Activated B cell treated with CpG ODN at 0.5 μM for 24 hours (primary cell): ENCODE data around the gene PELI2. TPM values are rescaled to one million over a fixed set of nuclear protein-coding genes. Genes with fewer than 3 reads are reported as not detected.

Experiments
- ATAC-seq: fragments of 200-7000 bp; cut with Tn5 transposase; one replicate; pipeline ENCODE4 v1.10.0; 2021; ENCODE audit warnings: low read depth, mild to moderate bottlenecking, moderate library complexity
- CTCF ChIA-PET: fragments of 350-600 bp; sonication (Branson Sonifier 250); formaldehyde crosslinking; loops from one replicate; lab custom pipeline; 2021; ENCODE audit warnings: antibody characterized with exemption; lab: Charles Lee
- POLR2A ChIA-PET: fragments of 350-600 bp; sonication (Branson Sonifier 250); formaldehyde crosslinking; loops from one replicate; lab custom pipeline; 2021; ENCODE audit warnings: antibody characterized with exemption; lab: Charles Lee
- DNase-seq: peaks from one replicate; pipeline ENCODE4 v3.0.0; 2022
- H3K27ac Mint-ChIP-seq: one replicate; pipeline ENCODE4 v1.8.0; 2020; ENCODE audit warnings: mixed read lengths
- H3K27me3 Mint-ChIP-seq: one replicate; pipeline ENCODE4 v1.8.0; 2021; ENCODE audit warnings: mixed read lengths
- H3K36me3 Mint-ChIP-seq: one replicate; pipeline ENCODE4 v1.8.0; 2021; ENCODE audit warnings: low read depth, mixed read lengths
- H3K4me1 Mint-ChIP-seq: one replicate; pipeline ENCODE4 v1.8.0; 2021; ENCODE audit warnings: mixed read lengths
- H3K4me3 Mint-ChIP-seq: one replicate; pipeline ENCODE4 v1.8.0; 2020; ENCODE audit warnings: mild to moderate bottlenecking, mixed read lengths
- H3K9me3 Mint-ChIP-seq: one replicate; pipeline ENCODE4 v1.8.0; 2020; ENCODE audit warnings: mixed read lengths
- CTCF ChIP-seq: fragments of 200-600 bp; IDR thresholded peaks from one replicate; pipeline ENCODE4 v1.8.0; 2022; ENCODE audit warnings: antibody characterized with exemption, mild to moderate bottlenecking
- intact Hi-C: fragments of 100-400 bp; cut with micrococcal nuclease; formaldehyde crosslinking; loops from one replicate; pipeline ENCODE4 v1.15.1; 2024
- total RNA-seq: library from RNA; stranded (reverse); gene quantifications from 2 replicates; pipeline ENCODE4 v1.2.3, GENCODE V29; 2022

PELI2 gene
- total RNA-seq, 1 donor from 2014 or later, result 6.1 TPM

GRCh38 chr14:56182410-56182809, 64.2 kb downstream of the PELI2 start:
- H3K27ac Mint-ChIP-seq, result no peak overlapping the region
- intact Hi-C loops, result no loop called here
- no peak for TF ChIP-seq CTCF
- no peaks in the 10 kb centered on the region for H3K27me3 Mint-ChIP-seq
- peaks cover 11% of the 10 kb centered on the region for H3K4me1 Mint-ChIP-seq
- ChIA-PET POLR2A (no interaction called here), CTCF (no interaction called here)
- DNase-seq (no peak), ATAC-seq (no peak)
- no peak overlapping the region for H3K4me3 Mint-ChIP-seq
- peaks cover 15% of the 10 kb centered on the region for H3K36me3 Mint-ChIP-seq
- no peaks in the 10 kb centered on the region for H3K9me3 Mint-ChIP-seq

- ATAC-seq (no peak), DNase-seq (no peak)
- intact Hi-C loops, result no loop called here
- Mint-ChIP-seq H3K27me3 (no peaks in the 10 kb centered on the region), H3K36me3 (peaks cover 12% of the 10 kb centered on the region), H3K27ac (no peak overlapping the region), H3K9me3 (no peaks in the 10 kb centered on the region), H3K4me3 (no peak overlapping the region), H3K4me1 (peaks cover 10% of the 10 kb centered on the region)
- no peak for TF ChIP-seq CTCF
- ChIA-PET POLR2A (no interaction called here), CTCF (no interaction called here)
Measured at GRCh38 chr14:56183631-56184157, 65.5 kb downstream of the PELI2 start.

- intact Hi-C loops, result no loop called here
- CTCF ChIA-PET, result no interaction called here
- no peaks in the 10 kb centered on the region for H3K9me3 Mint-ChIP-seq
Measured at GRCh38 chr14:56185992-56186391, 67.8 kb downstream of the PELI2 start.

GRCh38 chr14:56187736-56188135, 69.5 kb downstream of the PELI2 start:
- intact Hi-C loops, result no loop called here
- no peaks in the 10 kb centered on the region for H3K4me1 Mint-ChIP-seq
- no peak for TF ChIP-seq CTCF
- CTCF ChIA-PET, result no interaction called here
- ATAC-seq (no peak), DNase-seq (no peak)
- no peak overlapping the region for H3K4me3 Mint-ChIP-seq
- no peak overlapping the region for H3K27ac Mint-ChIP-seq
- no peaks in the 10 kb centered on the region for H3K27me3 Mint-ChIP-seq
- H3K9me3 Mint-ChIP-seq, result no peaks in the 10 kb centered on the region
- H3K36me3 Mint-ChIP-seq, result no peaks in the 10 kb centered on the region
- POLR2A ChIA-PET, result no interaction called here

More at GRCh38 chr14:56185992-56186391, 67.8 kb downstream of the PELI2 start:
- ATAC-seq (no peak), DNase-seq (no peak)
- H3K4me3 Mint-ChIP-seq, result no peak overlapping the region
- H3K27me3 Mint-ChIP-seq, result no peaks in the 10 kb centered on the region
- no peaks in the 10 kb centered on the region for H3K4me1 Mint-ChIP-seq
- POLR2A ChIA-PET, result no interaction called here
- no peak for TF ChIP-seq CTCF
- no peak overlapping the region for H3K27ac Mint-ChIP-seq
- H3K36me3 Mint-ChIP-seq, result peaks cover under 1% of the 10 kb centered on the region

GRCh38 chr14:56189307-56189706, 71.1 kb downstream of the PELI2 start:
- H3K27ac Mint-ChIP-seq, result no peak overlapping the region
- TF ChIP-seq CTCF, result no peak
- CTCF ChIA-PET, result no interaction called here
- H3K4me1 Mint-ChIP-seq, result peaks cover 3% of the 10 kb centered on the region
- ATAC-seq, result no peak
- no peaks in the 10 kb centered on the region for H3K9me3 Mint-ChIP-seq
- no peaks in the 10 kb centered on the region for H3K27me3 Mint-ChIP-seq
- H3K4me3 Mint-ChIP-seq, result no peak overlapping the region
- no peaks in the 10 kb centered on the region for H3K36me3 Mint-ChIP-seq
- POLR2A ChIA-PET, result no interaction called here
- intact Hi-C loops, result no loop called here
- DNase-seq, result no peak
